RWPE1 (cell line): Measurements from ENCODE around the gene CASKIN2.

ENCODE experiments used
- CTCF ChIA-PET: fragments of 350-600 bp; sonication (Branson Sonifier 250); formaldehyde crosslinking; extraction: SDS; loops from one replicate; lab custom pipeline; 2021; lab: Yijun Ruan, JAX
- POLR2A ChIA-PET: fragments of 400-600 bp; formaldehyde crosslinking; extraction: SDS; loops from one replicate; lab custom pipeline; 2020; ENCODE audit warnings: antibody characterized with exemption; ENCODE audit not compliant: low non-redundant PET; lab: Yijun Ruan, JAX
- DNase-seq: peaks from one replicate; pipeline ENCODE4 v3.0.0; 2012; ENCODE audit warnings: low spot score
- H3K27ac ChIP-seq: fragments of 450-650 bp; 2 replicates; pipeline ENCODE4 v1.5.1; 2017
- TF ChIP-seq, protein P1 (sequence below): fragments of 450-650 bp; conservative IDR thresholded peaks from 2 replicates; pipeline ENCODE4 v1.5.1; 2017; ENCODE audit warnings: low read depth, mild to moderate bottlenecking

Gene CASKIN2, protein sequence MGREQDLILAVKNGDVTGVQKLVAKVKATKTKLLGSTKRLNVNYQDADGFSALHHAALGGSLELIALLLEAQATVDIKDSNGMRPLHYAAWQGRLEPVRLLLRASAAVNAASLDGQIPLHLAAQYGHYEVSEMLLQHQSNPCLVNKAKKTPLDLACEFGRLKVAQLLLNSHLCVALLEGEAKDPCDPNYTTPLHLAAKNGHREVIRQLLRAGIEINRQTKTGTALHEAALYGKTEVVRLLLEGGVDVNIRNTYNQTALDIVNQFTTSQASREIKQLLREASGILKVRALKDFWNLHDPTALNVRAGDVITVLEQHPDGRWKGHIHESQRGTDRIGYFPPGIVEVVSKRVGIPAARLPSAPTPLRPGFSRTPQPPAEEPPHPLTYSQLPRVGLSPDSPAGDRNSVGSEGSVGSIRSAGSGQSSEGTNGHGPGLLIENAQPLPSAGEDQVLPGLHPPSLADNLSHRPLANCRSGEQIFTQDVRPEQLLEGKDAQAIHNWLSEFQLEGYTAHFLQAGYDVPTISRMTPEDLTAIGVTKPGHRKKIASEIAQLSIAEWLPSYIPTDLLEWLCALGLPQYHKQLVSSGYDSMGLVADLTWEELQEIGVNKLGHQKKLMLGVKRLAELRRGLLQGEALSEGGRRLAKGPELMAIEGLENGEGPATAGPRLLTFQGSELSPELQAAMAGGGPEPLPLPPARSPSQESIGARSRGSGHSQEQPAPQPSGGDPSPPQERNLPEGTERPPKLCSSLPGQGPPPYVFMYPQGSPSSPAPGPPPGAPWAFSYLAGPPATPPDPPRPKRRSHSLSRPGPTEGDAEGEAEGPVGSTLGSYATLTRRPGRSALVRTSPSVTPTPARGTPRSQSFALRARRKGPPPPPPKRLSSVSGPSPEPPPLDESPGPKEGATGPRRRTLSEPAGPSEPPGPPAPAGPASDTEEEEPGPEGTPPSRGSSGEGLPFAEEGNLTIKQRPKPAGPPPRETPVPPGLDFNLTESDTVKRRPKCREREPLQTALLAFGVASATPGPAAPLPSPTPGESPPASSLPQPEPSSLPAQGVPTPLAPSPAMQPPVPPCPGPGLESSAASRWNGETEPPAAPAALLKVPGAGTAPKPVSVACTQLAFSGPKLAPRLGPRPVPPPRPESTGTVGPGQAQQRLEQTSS (N-terminal part only)

DNA sequence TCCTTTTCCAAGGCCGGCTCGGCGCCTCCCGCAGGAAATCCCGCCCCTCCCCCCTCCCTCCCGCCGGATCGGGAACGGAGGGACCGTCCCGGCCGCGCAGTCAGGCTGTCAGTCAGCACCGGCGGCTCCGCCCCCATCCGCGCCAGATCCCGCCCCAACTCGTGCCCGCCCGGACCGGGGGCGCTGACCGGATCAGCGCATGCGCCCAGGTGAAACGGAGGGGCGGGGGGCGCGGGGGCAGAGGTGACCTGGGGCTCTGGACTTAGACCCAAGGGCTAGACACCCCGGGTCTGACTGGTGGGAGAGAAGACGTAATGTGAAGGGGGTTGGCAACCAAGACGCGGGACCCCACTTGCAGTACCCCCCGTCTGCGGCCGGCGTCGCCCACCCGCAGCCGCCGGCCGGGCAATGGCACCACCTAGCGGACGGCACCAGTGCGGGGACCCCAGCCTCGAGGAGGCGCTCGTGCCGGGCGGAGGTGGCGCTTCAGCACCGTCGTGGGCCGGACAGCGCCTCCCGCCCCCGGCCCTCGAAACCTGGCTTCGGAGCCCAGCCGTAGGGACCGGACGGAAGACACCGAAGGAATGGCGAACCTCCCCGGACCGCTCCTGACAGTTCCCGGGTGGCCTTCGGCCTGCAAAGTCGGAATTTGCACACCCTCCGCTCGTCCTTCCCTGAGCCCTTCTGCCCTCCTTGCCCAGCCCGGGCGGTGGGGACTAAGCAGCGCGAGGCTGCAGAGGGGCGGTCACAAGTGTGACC is at the start of gene CASKIN2:
Gene CASKIN2 (minus strand): TSS at position 42 of the 759 bp plus-strand sequence. CDS start 1,733 bp downstream, outside the sequence.
- DNase-seq = peak; percentile 99
- H3K27ac ChIP-seq = peak within 1 kb of the TSS; percentile 86
- POLR2A ChIA-PET = interaction anchor here (0.5 to 1.4 kb wide), 5 partner anchors 9 to 105 kb away, joined by 3 to 13 read pairs (median 3); partner anchors contain the start of gene LLGL2
- TF ChIP-seq, protein P1, sequence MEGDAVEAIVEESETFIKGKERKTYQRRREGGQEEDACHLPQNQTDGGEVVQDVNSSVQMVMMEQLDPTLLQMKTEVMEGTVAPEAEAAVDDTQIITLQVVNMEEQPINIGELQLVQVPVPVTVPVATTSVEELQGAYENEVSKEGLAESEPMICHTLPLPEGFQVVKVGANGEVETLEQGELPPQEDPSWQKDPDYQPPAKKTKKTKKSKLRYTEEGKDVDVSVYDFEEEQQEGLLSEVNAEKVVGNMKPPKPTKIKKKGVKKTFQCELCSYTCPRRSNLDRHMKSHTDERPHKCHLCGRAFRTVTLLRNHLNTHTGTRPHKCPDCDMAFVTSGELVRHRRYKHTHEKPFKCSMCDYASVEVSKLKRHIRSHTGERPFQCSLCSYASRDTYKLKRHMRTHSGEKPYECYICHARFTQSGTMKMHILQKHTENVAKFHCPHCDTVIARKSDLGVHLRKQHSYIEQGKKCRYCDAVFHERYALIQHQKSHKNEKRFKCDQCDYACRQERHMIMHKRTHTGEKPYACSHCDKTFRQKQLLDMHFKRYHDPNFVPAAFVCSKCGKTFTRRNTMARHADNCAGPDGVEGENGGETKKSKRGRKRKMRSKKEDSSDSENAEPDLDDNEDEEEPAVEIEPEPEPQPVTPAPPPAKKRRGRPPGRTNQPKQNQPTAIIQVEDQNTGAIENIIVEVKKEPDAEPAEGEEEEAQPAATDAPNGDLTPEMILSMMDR = peak; percentile 99
- CTCF ChIA-PET = interaction anchor here (0.6 to 1.2 kb wide), 7 partner anchors 49 to 465 kb away, joined by 3 to 4 read pairs (median 4); partner anchors contain the start of gene SMIM5

DNA sequence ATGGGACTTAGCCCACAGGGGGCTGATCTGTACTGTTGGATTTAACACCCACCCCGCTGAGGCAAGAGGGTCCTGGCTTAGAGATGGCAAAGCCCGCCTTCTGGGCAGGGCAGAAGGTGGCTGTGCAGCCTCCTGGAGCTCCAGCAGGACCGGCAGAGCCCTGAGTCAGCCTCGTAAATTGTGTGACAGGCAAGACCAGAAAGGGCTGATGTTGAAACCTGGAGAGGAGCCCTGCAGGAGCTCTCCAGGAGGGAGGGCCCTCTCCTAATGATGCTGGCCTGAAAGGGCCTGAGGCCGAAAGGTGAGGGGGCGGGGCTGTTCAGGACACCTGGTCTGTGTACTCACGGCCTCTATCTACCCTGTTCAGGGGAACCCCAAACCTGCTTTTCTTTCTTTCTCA is 49.7 kb upstream of the CASKIN2 start:
- H3K27ac ChIP-seq = peak overlapping the region; percentile 15
- ChIA-PET POLR2A (interaction anchor here (0.5 kb wide), 1 partner anchor 12 kb away, joined by 3 read pairs; no protein-coding TSS in a partner anchor), CTCF (interaction anchor here (0.7 to 1.1 kb wide), 5 partner anchors 12 to 291 kb away, joined by 3 to 4 read pairs (median 3); partner anchors contain the start of genes SMIM5 and TSEN54)
- peak; percentile 71 for DNase-seq
- TF ChIP-seq, protein P1 = no peak

DNA sequence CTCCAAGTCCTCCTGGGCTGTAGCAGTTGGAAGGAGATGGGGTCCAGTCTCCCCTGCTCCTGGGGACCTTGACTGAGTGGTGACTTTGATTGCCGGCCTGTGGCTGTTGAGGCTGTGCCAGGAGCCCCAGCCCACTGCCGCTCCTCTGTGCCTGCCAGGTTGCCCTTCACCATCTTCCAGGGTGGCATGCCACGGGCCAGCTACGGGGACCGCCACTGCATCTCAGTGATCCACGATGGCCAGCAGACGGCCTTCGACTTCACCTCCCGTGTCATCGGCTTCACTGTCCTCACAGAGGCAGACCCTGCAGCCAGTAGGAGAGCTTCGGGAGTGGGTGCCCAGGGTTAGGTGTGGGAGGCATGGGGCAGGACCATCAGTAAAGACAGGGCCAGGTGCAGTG is 48.9 kb upstream of the CASKIN2 start:
- TF ChIP-seq, protein P1 = no peak
- CTCF ChIA-PET = no interaction called here
- DNase-seq = no peak
- H3K27ac ChIP-seq = no peak overlapping the region
- POLR2A ChIA-PET = no interaction called here

DNA sequence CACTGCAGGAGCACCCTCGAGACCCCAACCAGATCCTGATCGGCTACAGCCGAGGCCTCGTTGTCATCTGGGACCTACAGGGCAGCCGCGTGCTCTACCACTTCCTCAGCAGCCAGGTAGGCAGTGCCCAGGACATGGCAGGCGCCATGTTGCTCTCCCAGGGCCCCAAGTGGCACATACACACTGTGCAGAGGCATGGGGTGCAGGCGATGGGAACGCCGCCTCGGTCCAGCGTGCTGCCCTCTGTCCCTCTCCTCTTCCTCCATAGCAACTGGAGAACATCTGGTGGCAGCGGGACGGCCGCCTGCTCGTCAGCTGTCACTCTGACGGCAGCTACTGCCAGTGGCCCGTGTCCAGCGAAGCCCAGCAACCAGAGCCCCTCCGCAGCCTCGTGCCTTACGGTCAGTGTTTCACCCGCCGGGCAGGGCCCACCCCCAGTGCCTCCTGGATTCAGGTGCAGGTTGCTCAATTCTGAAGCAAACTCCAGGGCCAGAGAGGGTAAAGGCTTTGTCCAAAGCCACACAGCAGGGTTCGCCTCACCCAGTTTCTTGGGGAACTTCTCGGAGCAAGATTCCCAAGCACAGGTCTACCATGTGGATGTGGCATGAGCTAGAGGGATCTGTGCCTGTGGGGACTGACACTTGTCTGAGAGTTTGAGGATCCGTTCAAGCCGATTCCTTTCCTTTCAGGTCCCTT is 47.9 kb upstream of the CASKIN2 start:
- DNase-seq = no peak
- CTCF ChIA-PET = no interaction called here
- TF ChIP-seq, protein P1 = no peak
- POLR2A ChIA-PET = no interaction called here
- no peak overlapping the region for H3K27ac ChIP-seq

DNA sequence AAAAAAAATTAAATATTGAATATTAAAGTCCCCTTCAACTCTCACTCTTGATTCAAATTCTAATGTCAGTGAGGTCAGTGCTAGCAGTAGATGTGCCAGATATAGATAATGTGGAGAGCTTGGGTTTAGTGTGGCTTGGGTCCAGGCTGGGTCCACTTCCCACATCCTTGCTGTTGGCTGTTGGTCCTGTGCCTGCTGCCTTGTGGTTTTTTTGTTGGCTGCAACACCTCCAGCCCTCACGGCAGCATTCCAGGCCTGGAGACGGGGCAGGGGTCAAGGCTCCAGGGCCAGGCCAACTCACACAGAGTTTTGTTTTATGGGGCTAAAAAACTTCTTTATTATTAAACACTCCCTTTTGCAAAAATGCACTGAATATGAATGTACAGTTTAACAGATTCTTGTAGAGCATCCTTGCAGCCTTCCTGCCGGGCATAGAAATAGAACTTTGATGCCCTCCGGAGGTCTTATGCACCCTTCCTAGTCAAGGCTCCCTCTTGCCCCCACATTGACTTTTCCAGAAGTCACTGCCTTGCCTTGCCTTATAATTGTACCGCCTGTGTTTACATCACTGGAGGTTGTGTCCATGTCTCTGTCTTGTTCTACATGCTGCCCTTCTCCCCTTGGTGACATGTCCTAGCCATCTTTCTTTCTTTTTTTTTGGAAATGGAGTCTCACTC is 46.7 kb upstream of the CASKIN2 start:
- ChIA-PET POLR2A (no interaction called here), CTCF (interaction anchor here (0.6 kb wide), 1 partner anchor 392 kb away, joined by 3 read pairs; no protein-coding TSS in a partner anchor)
- TF ChIP-seq, protein P1 = no peak
- H3K27ac ChIP-seq = no peak overlapping the region
- no peak for DNase-seq
